ENCODE results near the gene GBGT1. TPM values are rescaled to one million over a fixed set of nuclear protein-coding genes. Genes with fewer than 3 reads are reported as not detected.

The GBGT1 gene
- total RNA-seq, 2 experiments from 2014 or later = 3.6 to 4.1 TPM

DNA sequence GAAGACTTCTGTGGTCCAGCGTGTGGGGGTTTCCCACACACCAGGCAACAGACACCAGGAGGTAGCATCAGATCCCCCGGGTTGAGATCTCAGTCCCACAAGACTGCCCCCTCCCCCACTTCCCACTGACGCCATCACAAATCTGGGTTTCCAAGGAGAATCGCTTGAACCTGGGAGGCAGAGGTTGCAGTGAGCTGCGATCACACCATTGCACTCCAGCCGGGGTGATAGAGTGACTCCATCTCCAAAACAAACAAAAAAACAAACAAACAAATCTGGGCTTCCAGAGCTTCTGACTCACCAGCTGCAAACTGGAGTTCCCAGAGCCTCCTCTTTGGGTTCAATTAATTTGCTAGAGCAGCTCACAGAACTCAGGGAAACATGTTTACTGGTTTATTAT lies 4.7 kb upstream of the GBGT1 start:
- Mint-ChIP-seq H3K4me3 (no peak overlapping the region), H3K27me3 (no peaks in the 10 kb centered on the region), H3K36me3 (ENCODE audit: low read depth) (no peaks in the 10 kb centered on the region), H3K9me3 (no peaks in the 10 kb centered on the region), H3K4me1 (ENCODE audit: low read depth) (no peaks in the 10 kb centered on the region), H3K27ac (no peak overlapping the region)
- intact Hi-C loops (cut with micrococcal nuclease) = no loop called here
- TF ChIP-seq, protein P1, sequence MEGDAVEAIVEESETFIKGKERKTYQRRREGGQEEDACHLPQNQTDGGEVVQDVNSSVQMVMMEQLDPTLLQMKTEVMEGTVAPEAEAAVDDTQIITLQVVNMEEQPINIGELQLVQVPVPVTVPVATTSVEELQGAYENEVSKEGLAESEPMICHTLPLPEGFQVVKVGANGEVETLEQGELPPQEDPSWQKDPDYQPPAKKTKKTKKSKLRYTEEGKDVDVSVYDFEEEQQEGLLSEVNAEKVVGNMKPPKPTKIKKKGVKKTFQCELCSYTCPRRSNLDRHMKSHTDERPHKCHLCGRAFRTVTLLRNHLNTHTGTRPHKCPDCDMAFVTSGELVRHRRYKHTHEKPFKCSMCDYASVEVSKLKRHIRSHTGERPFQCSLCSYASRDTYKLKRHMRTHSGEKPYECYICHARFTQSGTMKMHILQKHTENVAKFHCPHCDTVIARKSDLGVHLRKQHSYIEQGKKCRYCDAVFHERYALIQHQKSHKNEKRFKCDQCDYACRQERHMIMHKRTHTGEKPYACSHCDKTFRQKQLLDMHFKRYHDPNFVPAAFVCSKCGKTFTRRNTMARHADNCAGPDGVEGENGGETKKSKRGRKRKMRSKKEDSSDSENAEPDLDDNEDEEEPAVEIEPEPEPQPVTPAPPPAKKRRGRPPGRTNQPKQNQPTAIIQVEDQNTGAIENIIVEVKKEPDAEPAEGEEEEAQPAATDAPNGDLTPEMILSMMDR (IDR thresholded peaks at IDR 0.05) = no peak
- ATAC-seq = no peak
- DNase-seq = no peak
- POLR2A ChIA-PET = no interaction called here
- CTCF ChIA-PET = interaction anchor here (1.6 kb wide), 1 partner anchor 12 kb away, joined by 7 read pairs; no protein-coding TSS in a partner anchor

DNA sequence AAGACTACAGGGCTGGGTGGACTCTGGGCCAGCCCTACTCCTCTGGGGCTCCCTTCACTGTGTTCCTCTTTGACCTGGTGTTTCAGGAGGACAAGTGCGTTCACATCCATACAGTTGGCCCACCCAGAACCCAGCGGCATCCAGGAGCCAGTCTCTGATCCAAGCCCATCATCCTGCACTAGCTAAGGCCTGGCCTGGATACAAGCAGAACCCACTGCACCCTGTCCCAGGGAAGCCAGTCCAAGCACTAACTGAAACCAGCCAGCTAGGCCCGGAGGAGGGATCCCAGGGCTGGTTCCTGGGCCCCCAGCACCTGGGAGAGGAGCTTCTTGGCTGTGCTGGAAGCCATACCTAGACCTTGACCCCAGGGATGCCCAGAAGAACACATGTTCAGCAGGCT lies 4.1 kb upstream of the GBGT1 start:
- no peak for ATAC-seq
- intact Hi-C loops (cut with micrococcal nuclease) = no loop called here
- Mint-ChIP-seq H3K27me3 (no peaks in the 10 kb centered on the region), H3K4me1 (ENCODE audit: low read depth) (no peaks in the 10 kb centered on the region), H3K4me3 (no peak overlapping the region), H3K27ac (no peak overlapping the region), H3K36me3 (ENCODE audit: low read depth) (no peaks in the 10 kb centered on the region), H3K9me3 (no peaks in the 10 kb centered on the region)
- POLR2A ChIA-PET = interaction anchor here (1.1 to 1.8 kb wide), 2 partner anchors 9 to 12 kb away, joined by 3 to 5 read pairs; no protein-coding TSS in a partner anchor
- CTCF ChIA-PET = interaction anchor here (0.9 to 1.6 kb wide), 5 partner anchors 11 to 145 kb away, joined by 3 to 11 read pairs (median 5); no protein-coding TSS in a partner anchor
- no peak for DNase-seq
- TF ChIP-seq, protein P1 (IDR thresholded peaks at IDR 0.05) = no peak

DNA sequence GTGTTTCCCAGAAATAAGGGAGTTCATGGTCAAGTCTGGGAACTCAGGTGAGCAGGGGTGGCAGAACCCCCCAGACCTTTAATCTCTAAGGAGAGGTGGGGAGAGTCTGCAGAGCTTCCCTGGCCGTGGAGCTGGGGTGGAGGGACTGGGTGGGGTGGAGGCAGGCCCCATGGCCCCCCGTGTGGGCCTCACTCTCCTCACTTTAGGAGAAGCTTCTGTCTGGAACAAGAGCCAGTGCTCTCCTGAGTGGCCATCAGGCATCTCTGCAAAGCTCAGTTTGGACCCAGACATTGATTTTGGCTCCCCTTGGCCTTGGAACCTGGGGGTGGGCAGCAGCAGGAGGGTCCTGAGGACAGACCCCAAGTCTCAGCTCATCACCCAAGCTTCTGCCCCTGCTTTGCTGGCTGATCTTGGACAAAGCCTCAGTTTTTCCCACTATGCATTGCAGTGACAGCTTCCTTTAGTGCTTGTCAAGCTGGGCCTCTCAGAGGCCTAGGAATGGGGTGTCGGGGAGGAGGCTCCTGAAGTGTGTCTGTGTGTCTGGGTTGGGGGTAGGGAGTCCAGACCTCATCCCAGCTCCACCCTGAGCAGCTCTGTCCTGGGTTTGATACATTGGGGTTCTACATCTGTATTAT lies 3.5 kb upstream of the GBGT1 start:
- no peak overlapping the region for H3K27ac Mint-ChIP-seq

DNA sequence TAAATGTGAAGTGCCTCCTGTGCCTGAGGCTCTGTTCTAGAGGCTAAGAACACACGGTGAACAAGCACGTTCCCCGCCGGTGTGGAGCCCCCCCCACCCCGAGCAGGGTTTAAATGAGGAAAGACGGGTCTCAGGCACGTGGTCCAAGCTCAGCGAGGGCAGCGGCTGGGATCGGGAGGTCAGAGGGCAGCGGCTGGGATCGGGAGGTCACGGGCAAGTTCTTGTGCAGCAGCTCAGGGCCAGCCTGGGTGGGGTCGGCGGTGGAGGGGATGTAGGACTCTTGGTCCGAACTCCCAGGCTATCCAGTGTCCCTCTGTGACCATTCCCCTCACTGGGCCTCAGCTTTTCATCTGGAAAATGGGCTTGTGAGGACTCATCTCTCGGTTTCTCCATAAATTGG lies 2.7 kb upstream of the GBGT1 start:
- TF ChIP-seq, protein P1 (IDR thresholded peaks at IDR 0.05) = no peak
- H3K9me3 Mint-ChIP-seq = no peaks in the 10 kb centered on the region
- H3K4me1 Mint-ChIP-seq (ENCODE audit: low read depth) = no peaks in the 10 kb centered on the region
- H3K4me3 Mint-ChIP-seq = no peak overlapping the region
- no peak overlapping the region for H3K27ac Mint-ChIP-seq
- DNase-seq (no peak), ATAC-seq (no peak)
- H3K27me3 Mint-ChIP-seq = peaks cover 1% of the 10 kb centered on the region
- H3K36me3 Mint-ChIP-seq (ENCODE audit: low read depth) = no peaks in the 10 kb centered on the region
- ChIA-PET POLR2A (interaction anchor here (1.1 to 1.8 kb wide), 2 partner anchors 8 to 10 kb away, joined by 3 to 5 read pairs; no protein-coding TSS in a partner anchor), CTCF (interaction anchor here (0.7 to 1.6 kb wide), 4 partner anchors 20 to 144 kb away, joined by 3 to 11 read pairs (median 4); no protein-coding TSS in a partner anchor)
- intact Hi-C loops (cut with micrococcal nuclease) = no loop called here

More for the DNA sequence above, 3.5 kb upstream of the GBGT1 start:
- H3K4me1 Mint-ChIP-seq (ENCODE audit: low read depth) = no peaks in the 10 kb centered on the region
- H3K27me3 Mint-ChIP-seq = peaks cover 1% of the 10 kb centered on the region
- ChIA-PET POLR2A (interaction anchor here (1.1 to 1.8 kb wide), 2 partner anchors 9 to 11 kb away, joined by 3 to 5 read pairs; no protein-coding TSS in a partner anchor), CTCF (interaction anchor here (0.7 to 1.6 kb wide), 7 partner anchors 12 to 145 kb away, joined by 3 to 11 read pairs (median 4); no protein-coding TSS in a partner anchor)
- no peaks in the 10 kb centered on the region for H3K9me3 Mint-ChIP-seq
- no peak for ATAC-seq
- no peak overlapping the region for H3K4me3 Mint-ChIP-seq
- intact Hi-C loops (cut with micrococcal nuclease) = no loop called here
- H3K36me3 Mint-ChIP-seq (ENCODE audit: low read depth) = no peaks in the 10 kb centered on the region
- TF ChIP-seq, protein P1 (IDR thresholded peaks at IDR 0.05) = no peak
- no peak for DNase-seq

DNA sequence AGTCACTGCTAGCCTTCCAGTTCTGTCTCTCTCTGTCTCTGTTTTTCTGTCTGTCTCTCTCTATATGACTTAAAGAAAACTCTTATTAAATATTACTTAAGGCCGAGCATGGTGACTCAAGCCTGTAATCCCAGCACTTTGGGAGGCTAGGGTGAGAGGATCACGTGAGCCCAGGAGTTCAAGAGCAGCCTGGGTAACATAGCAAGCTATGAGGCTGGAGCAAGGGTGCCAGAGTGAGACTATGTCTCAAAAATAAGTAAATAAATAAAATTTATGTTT lies 1.7 kb upstream of the GBGT1 start:
- TF ChIP-seq, protein P1 (IDR thresholded peaks at IDR 0.05) = no peak
- no peaks in the 10 kb centered on the region for H3K36me3 Mint-ChIP-seq (ENCODE audit: low read depth)
- H3K27me3 Mint-ChIP-seq = peaks cover 3% of the 10 kb centered on the region
- H3K9me3 Mint-ChIP-seq = no peaks in the 10 kb centered on the region
- no peak overlapping the region for H3K27ac Mint-ChIP-seq
- no peak for ATAC-seq
- no peak overlapping the region for H3K4me3 Mint-ChIP-seq
- CTCF ChIA-PET = no interaction called here
- POLR2A ChIA-PET = no interaction called here
- intact Hi-C loops (cut with micrococcal nuclease) = no loop called here
- DNase-seq = no peak
- H3K4me1 Mint-ChIP-seq (ENCODE audit: low read depth) = no peaks in the 10 kb centered on the region

Data from activated CD8-positive, alpha-beta T cell treated with anti-CD3 and anti-CD28 coated beads for 36 hours (primary cell).